Calu3 (cell line): ENCODE data around the gene PRSS33. TPM values are rescaled to one million over a fixed set of nuclear protein-coding genes. Genes with fewer than 3 reads are reported as not detected.

Source experiments
- BruUV-seq: library from RNA; stranded (reverse); fragments of 400-500 nt; replicated peaks from 2 replicates; lab custom pipeline; 2021; lab: Mats Ljungman, UMichigan
- CTCF ChIA-PET: fragments of 300-600 bp; sonication (Branson Sonifier 250); formaldehyde crosslinking; loops from one replicate; lab custom pipeline; 2022; ENCODE audit warnings: antibody characterized with exemption; lab: Charles Lee
- DNase-seq: peaks from one replicate; pipeline ENCODE4 v3.0.0; 2022
- H3K27ac Mint-ChIP-seq: one replicate; pipeline ENCODE4 v1.8.0; 2022; ENCODE audit warnings: mixed read lengths; ENCODE audit not compliant: unreplicated experiment
- H3K27me3 Mint-ChIP-seq: one replicate; pipeline ENCODE4 v1.8.0; 2022; ENCODE audit warnings: mixed read lengths; ENCODE audit not compliant: unreplicated experiment
- H3K36me3 Mint-ChIP-seq: one replicate; pipeline ENCODE4 v1.8.0; 2022; ENCODE audit warnings: mild to moderate bottlenecking, moderate library complexity, mixed read lengths; ENCODE audit not compliant: insufficient read depth, unreplicated experiment
- H3K4me1 Mint-ChIP-seq: one replicate; pipeline ENCODE4 v1.8.0; 2022; ENCODE audit warnings: mild to moderate bottlenecking, low read depth, mixed read lengths; ENCODE audit not compliant: unreplicated experiment
- H3K4me3 Mint-ChIP-seq: one replicate; pipeline ENCODE4 v1.8.0; 2022; ENCODE audit warnings: mild to moderate bottlenecking, low read depth, moderate library complexity, mixed read lengths; ENCODE audit not compliant: unreplicated experiment
- H3K9me3 Mint-ChIP-seq: one replicate; pipeline ENCODE4 v1.8.0; 2022; ENCODE audit warnings: low read depth, mixed read lengths; ENCODE audit not compliant: unreplicated experiment
- intact Hi-C: fragments of 100-400 bp; cut with micrococcal nuclease; formaldehyde crosslinking; loops from one replicate; pipeline ENCODE4 v1.10.0; 2022; ENCODE audit not compliant: unreplicated experiment
- total RNA-seq: library from RNA; stranded (reverse); gene quantifications from 2 replicates; pipeline ENCODE4 v1.2.3, GENCODE V29; 2022
- TF ChIP-seq, protein P1 (sequence below): fragments of 200-600 bp; IDR thresholded peaks from one replicate; pipeline ENCODE4 v1.8.0; 2022; ENCODE audit warnings: antibody characterized with exemption; ENCODE audit not compliant: unreplicated experiment

Gene PRSS33
- total RNA-seq, 1 experiment from 2014 or later, result 13.2 TPM

DNA sequence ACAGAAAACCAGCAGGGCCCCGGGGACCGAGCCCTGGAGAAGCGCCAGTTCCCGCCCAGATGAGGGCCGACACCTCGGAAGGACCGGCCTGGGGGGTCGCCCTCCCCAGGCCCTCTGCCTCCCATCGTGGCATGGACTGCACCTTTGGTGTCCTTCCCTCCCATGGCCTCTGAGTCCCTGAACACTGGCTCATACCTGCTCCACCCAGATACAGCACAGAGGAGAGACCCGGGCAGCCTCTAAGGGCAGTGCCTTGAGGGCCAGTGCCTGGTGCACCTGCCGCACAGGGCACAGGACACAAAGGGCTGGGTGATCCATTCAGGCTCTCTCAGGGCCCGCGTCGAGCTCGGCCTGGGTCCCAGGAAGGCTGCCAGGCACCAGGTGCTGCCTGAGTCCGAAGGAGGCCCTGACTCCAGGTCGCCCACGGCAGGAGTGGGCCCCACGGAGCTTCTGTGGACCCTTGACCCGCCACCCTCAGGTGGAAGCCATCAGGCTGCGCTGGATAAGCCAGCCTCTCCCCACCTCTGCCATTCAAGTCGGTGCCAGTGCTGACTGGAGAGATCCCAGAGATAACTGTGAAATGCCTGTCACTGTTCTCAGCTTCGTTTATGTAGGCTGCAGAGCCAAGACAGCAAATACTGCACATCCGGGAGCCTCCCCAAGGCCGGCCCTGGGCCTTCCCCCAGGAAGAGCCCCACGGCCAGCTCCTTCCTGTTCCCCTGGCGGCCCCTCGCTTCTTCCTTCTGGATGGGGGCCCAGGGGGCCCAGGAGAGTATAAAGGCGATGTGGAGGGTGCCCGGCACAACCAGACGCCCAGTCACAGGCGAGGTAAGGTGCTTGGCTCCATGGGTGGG is 42.4 kb upstream of the PRSS33 start, which contains the start of gene ZG16B:
Gene ZG16B (plus strand): TSS at position 803 of the 854 bp plus-strand sequence. CDS start 139 bp downstream, outside the sequence.
- Mint-ChIP-seq H3K4me3 (no peak within 1 kb of the TSS), H3K4me1 (peaks cover 5% of the 10 kb centered on the region), H3K36me3 (no peaks in the 10 kb centered on the region), H3K27ac (no peak within 1 kb of the TSS), H3K27me3 (no peaks in the 10 kb centered on the region), H3K9me3 (no peaks in the 10 kb centered on the region)
- peak; percentile 36 for DNase-seq
- intact Hi-C loops, result no loop called here
- CTCF ChIA-PET, result interaction anchor here (0.6 kb wide), 1 partner anchor 74 kb away, joined by 3 read pairs; no protein-coding TSS in a partner anchor
- TF ChIP-seq, protein P1, sequence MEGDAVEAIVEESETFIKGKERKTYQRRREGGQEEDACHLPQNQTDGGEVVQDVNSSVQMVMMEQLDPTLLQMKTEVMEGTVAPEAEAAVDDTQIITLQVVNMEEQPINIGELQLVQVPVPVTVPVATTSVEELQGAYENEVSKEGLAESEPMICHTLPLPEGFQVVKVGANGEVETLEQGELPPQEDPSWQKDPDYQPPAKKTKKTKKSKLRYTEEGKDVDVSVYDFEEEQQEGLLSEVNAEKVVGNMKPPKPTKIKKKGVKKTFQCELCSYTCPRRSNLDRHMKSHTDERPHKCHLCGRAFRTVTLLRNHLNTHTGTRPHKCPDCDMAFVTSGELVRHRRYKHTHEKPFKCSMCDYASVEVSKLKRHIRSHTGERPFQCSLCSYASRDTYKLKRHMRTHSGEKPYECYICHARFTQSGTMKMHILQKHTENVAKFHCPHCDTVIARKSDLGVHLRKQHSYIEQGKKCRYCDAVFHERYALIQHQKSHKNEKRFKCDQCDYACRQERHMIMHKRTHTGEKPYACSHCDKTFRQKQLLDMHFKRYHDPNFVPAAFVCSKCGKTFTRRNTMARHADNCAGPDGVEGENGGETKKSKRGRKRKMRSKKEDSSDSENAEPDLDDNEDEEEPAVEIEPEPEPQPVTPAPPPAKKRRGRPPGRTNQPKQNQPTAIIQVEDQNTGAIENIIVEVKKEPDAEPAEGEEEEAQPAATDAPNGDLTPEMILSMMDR, result no peak
- BruUV-seq, result no TSS peak

DNA sequence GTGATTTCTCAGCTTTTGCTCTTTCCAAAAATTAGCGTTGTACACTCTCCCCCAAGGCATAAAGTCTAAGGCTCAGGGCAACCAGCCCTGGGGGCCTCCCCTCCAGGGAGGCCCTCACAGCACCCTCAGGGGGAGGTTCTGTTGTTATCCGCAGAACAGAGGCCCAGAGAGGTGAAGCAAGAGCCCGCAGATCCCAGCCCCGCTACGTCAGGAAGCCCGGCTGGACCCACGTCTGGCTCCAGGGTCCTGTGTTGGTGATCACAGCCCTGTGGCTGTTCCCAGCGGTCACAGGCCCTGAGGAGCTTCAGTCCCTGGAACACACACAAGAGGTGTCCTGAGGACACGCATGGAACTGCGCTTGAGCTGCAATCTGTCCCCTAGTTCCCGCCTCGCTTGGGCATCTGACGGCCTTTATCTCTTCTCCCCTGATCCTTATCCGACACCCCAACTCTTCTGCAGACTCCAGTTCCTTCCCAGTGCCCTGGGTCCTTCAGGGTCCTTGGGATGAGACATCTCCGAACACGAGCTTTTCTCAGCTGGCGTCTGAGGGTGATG is 41.6 kb upstream of the PRSS33 start:
- Mint-ChIP-seq H3K4me1 (no peaks in the 10 kb centered on the region), H3K27ac (no peak overlapping the region), H3K9me3 (no peaks in the 10 kb centered on the region), H3K4me3 (no peak overlapping the region), H3K36me3 (no peaks in the 10 kb centered on the region), H3K27me3 (no peaks in the 10 kb centered on the region)
- intact Hi-C loops, result no loop called here
- no peak for DNase-seq
- CTCF ChIA-PET, result interaction anchor here (0.5 kb wide), 1 partner anchor 490 kb away, joined by 4 read pairs; no protein-coding TSS in a partner anchor
- BruUV-seq, result no TSS peak
- TF ChIP-seq, protein P1, result no peak

DNA sequence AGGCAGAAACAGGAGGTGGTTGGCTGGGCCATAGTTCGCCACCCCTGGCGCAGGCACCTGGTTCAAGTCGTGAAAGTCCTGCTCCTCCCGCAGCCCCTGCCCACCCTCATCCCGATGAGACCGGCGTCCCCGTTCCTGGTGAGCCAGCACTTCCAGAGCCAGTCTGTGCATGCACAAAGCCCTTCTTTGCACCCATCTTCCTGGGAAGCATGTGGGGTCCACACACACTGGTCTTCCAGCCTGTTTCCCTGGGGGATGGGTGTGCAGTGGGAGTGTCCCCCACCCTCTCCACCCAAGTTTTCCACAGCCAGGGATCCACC is 41.1 kb upstream of the PRSS33 start:
- intact Hi-C loops, result no loop called here
- Mint-ChIP-seq H3K27me3 (no peaks in the 10 kb centered on the region), H3K9me3 (no peaks in the 10 kb centered on the region), H3K4me1 (no peaks in the 10 kb centered on the region), H3K4me3 (no peak overlapping the region), H3K36me3 (no peaks in the 10 kb centered on the region), H3K27ac (no peak overlapping the region)
- DNase-seq, result no peak
- TF ChIP-seq, protein P1, result no peak
- BruUV-seq, result no TSS peak
- CTCF ChIA-PET, result no interaction called here

DNA sequence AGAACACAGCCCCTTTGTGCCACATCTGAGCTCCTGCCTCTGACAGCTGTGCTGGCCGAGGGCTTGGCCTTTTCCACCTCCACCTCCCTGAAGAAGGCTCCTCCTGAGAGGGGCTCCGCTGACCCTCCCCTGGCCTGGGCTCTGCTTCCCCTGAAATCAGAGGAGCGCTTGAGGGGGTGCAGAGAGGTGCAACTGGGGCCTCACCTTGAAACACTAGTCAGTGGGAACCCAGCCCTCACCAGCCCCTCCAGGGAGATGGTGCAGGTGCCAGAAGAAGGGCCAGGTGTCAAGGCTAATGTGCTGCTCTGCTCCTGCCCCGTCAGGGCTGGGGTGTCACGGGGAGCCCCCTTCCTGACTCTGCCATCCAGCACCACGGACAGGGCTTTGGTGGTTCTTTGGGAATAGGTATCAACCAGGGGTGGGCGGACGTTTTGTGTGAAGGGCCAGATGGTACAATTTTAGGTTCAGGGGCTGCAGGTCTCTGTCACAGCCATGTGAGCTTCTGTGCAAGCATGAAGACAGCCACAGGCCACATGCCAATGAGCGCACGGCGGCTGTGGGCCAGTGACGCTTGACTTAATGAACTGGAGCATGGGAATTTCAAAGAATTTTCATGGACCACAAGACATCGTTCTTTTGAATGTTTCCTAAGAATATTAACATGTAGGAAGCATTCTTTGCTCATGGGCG is 40.6 kb upstream of the PRSS33 start:
- TF ChIP-seq, protein P1, result no peak
- H3K36me3 Mint-ChIP-seq, result no peaks in the 10 kb centered on the region
- H3K27ac Mint-ChIP-seq, result no peak overlapping the region
- no peak overlapping the region for H3K4me3 Mint-ChIP-seq
- no peaks in the 10 kb centered on the region for H3K4me1 Mint-ChIP-seq
- CTCF ChIA-PET, result no interaction called here
- H3K27me3 Mint-ChIP-seq, result no peaks in the 10 kb centered on the region
- no peak for DNase-seq
- no TSS peak for BruUV-seq
- H3K9me3 Mint-ChIP-seq, result no peaks in the 10 kb centered on the region
- intact Hi-C loops, result no loop called here
